Spleen (tissue), 7 donors: ENCODE results near the gene TFE3.

Experiments
- POLR2A ChIP-seq, 3 donors: fragments of 450-650 bp; IDR thresholded peaks; one replicate each; pipeline ENCODE4 v1.5.1; 2017; ENCODE audit warnings: antibody characterized with exemption in 3 of 3, mild to moderate bottlenecking in 1 of 3
- TF ChIP-seq, protein P1 (sequence below), 11 experiments: fragments of 200-600 bp in 7 of 11; fragments of 450-650 bp in 4 of 11; sonication (generic) in 4 of 11; IDR thresholded peaks in 8 of 11; conservative IDR thresholded peaks in 3 of 11; 1 replicate in 7 of 11; 2 replicates in 4 of 11; pipeline versions ENCODE4 v1.4.0 to v1.8.0; 2016 to 2021; ENCODE audit warnings: antibody characterized with exemption in 11 of 11, inconsistent platforms in 4 of 11, mild to moderate bottlenecking in 1 of 11
- donor health status: DM: no; HTN: no; CAD: no; lungs with moderate emphysema.
- donor health status: DM: no; HTN: no; CAD: no.
- donor health status: DM: no; HTN: no; CAD: no.

DNA sequence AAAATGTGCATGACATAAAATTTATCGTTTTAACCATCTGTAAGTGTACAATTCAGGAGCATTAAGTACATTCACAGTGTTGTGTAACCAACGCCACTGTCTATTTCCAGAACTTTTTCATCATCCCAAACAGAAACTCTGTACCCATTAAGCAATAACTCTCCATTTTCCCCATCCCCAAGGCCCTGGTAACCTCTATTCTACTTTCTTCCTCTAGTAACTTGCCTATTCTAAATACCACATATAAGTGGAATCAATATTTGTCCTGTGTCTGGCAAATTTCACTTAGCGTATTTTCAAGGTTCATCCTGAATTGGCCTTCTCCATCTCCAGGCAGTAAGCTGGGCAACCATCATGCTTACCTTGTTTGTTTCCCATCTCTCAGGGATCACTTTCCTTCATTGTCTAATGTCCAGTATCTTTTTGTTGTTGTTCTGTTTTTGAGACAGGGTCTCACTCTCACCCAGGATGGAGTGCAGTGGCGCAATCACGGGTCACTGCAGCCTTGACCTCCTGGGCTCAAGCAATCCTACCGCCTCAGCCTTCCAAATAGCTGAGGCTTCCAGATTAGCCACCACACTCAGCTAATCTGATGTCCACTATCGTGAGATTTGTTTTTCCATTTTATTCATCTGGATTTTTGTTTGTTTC lies 23.4 kb downstream of the TFE3 start:
- no peak for TF ChIP-seq POLR2A (IDR thresholded peaks at IDR 0.05)
- TF ChIP-seq, protein P1, sequence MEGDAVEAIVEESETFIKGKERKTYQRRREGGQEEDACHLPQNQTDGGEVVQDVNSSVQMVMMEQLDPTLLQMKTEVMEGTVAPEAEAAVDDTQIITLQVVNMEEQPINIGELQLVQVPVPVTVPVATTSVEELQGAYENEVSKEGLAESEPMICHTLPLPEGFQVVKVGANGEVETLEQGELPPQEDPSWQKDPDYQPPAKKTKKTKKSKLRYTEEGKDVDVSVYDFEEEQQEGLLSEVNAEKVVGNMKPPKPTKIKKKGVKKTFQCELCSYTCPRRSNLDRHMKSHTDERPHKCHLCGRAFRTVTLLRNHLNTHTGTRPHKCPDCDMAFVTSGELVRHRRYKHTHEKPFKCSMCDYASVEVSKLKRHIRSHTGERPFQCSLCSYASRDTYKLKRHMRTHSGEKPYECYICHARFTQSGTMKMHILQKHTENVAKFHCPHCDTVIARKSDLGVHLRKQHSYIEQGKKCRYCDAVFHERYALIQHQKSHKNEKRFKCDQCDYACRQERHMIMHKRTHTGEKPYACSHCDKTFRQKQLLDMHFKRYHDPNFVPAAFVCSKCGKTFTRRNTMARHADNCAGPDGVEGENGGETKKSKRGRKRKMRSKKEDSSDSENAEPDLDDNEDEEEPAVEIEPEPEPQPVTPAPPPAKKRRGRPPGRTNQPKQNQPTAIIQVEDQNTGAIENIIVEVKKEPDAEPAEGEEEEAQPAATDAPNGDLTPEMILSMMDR (IDR thresholded peaks at IDR 0.05 in 8 of 11, conservative IDR thresholded peaks at IDR 0.05 in 3 of 11) = no peak
